ENCODE data around the gene ADTRP. TPM values are rescaled to one million over a fixed set of nuclear protein-coding genes. Genes with fewer than 3 reads are reported as not detected.

ADTRP gene
- total and polyA plus RNA-seq, 2 experiments from 2014 or later, result not detected

DNA sequence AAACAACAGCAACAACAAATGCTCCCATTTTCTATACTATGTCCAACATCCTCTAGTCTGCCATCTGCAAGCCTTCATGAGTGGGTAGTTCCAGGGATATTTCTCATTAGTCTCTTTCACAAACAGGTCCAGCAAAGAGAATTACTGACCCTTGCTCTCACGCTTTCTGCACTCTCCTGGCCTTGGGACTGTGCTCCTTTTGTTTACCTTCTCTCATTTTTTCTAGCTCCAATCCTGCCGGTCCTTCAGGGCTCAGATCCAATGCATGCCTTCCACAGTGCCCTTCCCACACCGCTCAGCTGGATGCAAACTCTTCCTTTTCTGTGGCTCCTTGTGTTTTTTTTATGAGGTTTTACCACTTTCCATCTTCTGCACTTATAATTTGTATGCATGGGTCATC is 47.2 kb downstream of the ADTRP start:
- DNase-seq (ENCODE audit: low read depth in 1 of 2, low spot score in 1 of 2), result no peak
- H3K4me3 ChIP-seq, result no peak overlapping the region
- no peaks in the 10 kb centered on the region for H3K36me3 ChIP-seq
- no peak overlapping the region for H3K27ac ChIP-seq
- H3K4me1 ChIP-seq (ENCODE audit: low read depth), result no peaks in the 10 kb centered on the region
- H3K27me3 ChIP-seq, result no peaks in the 10 kb centered on the region
- TF ChIP-seq CTCF (IDR thresholded peaks at IDR 0.05; ENCODE audit: low read depth, low read length), result no peak
- no peaks in the 10 kb centered on the region for H3K9me3 ChIP-seq (ENCODE audit: low read depth)

DNA sequence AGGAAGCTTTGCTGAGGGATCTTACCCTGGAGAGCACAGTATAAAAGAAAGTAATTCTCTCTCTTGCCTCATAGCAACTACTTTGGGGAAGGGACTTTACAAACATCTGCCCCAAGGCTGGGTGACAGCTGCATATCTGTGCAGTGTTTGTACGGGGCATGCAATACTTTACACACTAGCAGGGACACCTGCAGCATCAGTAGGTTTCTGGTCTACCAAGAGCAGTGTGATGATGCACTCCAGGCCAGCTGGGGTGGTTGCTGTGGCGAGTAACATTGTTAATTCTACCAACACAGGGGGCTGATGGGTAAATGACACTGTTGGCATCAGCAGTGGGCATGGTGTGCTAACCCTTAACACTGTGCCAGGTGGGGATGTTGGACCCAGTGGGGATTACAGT is 48.0 kb downstream of the ADTRP start:
- Histone ChIP-seq H3K4me1 (ENCODE audit: low read depth) (no peaks in the 10 kb centered on the region), H3K27ac (no peak overlapping the region), H3K36me3 (no peaks in the 10 kb centered on the region), H3K4me3 (no peak overlapping the region), H3K27me3 (no peaks in the 10 kb centered on the region), H3K9me3 (ENCODE audit: low read depth) (no peaks in the 10 kb centered on the region)
- DNase-seq (ENCODE audit: low read depth in 1 of 2, low spot score in 1 of 2), result no peak
- no peak for TF ChIP-seq CTCF (IDR thresholded peaks at IDR 0.05; ENCODE audit: low read depth, low read length)

DNA sequence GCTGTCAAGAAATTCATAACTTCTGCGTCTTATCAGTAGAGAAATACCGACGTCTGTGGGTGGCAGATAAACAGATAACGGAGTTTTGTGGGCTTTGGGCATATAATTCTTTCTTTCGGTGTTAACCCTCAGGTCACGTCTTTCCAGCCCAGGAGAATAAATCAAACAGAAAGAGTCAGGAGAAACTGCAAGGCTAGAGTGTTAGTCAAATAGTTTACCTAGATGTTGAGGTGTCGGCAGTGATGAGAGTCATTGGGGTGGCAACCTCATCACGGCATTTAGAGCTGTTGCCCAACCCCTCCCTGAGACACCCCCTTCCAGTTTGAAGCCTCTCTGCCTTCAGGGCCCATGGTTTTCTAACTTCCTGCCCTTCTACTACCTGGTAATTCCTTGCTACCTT is 49.5 kb downstream of the ADTRP start:
- TF ChIP-seq CTCF (IDR thresholded peaks at IDR 0.05; ENCODE audit: low read depth, low read length), result no peak
- Histone ChIP-seq H3K4me3 (no peak overlapping the region), H3K4me1 (ENCODE audit: low read depth) (no peaks in the 10 kb centered on the region), H3K36me3 (no peaks in the 10 kb centered on the region), H3K9me3 (ENCODE audit: low read depth) (no peaks in the 10 kb centered on the region), H3K27ac (no peak overlapping the region), H3K27me3 (no peaks in the 10 kb centered on the region)
- no peak for DNase-seq (ENCODE audit: low read depth in 1 of 2, low spot score in 1 of 2)

DNA sequence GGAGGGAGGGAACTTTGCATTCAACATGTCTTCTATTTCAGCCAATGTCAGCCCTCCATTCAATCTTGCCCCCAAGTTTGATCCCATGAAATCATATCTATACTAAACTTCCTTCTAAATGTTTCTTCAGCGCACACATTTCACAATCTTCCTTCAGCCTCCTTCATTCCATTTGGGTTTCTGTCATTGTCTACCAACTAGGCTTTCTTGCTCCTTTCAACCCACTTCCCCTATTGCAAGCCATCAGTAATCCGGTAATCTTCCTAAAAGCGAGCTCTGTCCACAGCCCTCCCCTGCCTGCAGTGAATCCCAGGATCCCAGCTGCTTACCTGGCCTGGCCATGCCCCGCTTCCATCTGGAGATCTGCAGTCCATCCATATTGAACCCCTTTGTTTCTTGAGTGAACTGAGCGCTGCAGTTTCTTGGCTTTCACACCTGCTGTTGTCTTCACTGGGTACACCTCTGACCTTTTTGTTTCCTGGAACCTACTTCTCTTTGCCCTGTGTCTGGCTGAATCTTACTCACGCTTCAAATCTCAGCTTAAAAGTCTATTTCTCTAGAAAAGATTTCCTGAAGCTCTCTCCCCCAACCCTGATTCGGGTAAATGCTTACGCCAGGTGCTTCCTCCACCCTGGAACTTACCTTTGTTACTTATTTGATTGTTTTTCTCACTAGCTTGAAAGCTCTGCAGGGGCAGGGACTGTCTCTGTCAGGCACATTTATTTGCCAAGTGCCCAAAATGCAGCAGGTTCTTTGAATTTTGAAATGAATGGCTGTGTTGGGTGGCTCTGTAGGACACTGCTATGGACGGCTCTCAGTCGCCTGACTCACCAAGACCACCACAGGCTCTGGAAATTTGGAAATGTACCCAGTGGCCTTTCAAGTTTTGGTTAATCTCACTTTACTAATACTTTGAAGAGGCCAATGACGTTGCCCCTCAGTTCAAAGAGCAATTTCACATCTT is 50.3 kb downstream of the ADTRP start:
- no peak for DNase-seq (ENCODE audit: low read depth in 1 of 2, low spot score in 1 of 2)
- H3K27me3 ChIP-seq, result no peaks in the 10 kb centered on the region
- H3K9me3 ChIP-seq (ENCODE audit: low read depth), result no peaks in the 10 kb centered on the region
- no peak overlapping the region for H3K27ac ChIP-seq
- no peak overlapping the region for H3K4me3 ChIP-seq
- no peak for TF ChIP-seq CTCF (IDR thresholded peaks at IDR 0.05; ENCODE audit: low read depth, low read length)
- H3K4me1 ChIP-seq (ENCODE audit: low read depth), result no peaks in the 10 kb centered on the region
- no peaks in the 10 kb centered on the region for H3K36me3 ChIP-seq

DNA sequence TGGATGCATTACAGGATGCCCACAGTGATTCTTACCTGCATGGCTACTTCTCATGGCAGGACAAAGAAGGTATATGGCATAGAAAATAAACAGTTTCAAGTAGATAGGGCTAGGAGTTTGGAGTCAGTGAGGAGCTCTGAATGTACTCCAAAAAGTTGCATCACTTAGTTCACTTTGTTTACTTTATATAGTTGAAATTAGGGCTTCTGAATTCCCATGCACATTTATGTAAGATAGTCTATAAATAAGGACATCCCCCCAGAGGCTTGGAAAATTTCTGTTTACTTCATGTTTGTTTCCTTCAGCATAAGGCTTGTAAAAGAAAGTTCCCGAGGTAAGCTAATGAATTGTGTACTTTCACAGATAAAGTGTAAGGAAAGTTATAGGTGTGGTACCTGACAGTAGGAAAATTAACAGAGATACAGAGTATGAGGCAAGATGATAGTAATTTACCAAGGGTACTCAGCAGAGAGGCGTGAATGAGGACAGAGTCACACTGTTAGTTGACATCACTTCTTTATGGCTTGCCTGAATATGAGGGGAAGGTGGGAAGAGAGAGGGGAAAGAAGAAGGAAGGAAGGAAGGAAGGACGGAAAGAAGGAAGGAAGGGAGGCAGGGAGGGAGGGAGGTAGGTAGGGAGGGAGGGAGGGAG is 51.1 kb downstream of the ADTRP start:
- no peaks in the 10 kb centered on the region for H3K4me1 ChIP-seq (ENCODE audit: low read depth)
- H3K36me3 ChIP-seq, result no peaks in the 10 kb centered on the region
- DNase-seq (ENCODE audit: low read depth in 1 of 2, low spot score in 1 of 2), result no peak
- no peak for TF ChIP-seq CTCF (IDR thresholded peaks at IDR 0.05; ENCODE audit: low read depth, low read length)
- H3K27ac ChIP-seq, result no peak overlapping the region
- no peak overlapping the region for H3K4me3 ChIP-seq
- no peaks in the 10 kb centered on the region for H3K9me3 ChIP-seq (ENCODE audit: low read depth)
- H3K27me3 ChIP-seq, result no peaks in the 10 kb centered on the region
